Fibroblast of pulmonary artery (primary cell): Measurements from ENCODE around the gene DNAJC25.

Source experiments
- DNase-seq: peaks from one replicate; pipeline ENCODE4 v3.0.0-alpha.2; 2010; ENCODE audit warnings: low read depth
- H3K4me3 ChIP-seq: replicated peaks from 2 replicates; pipeline ENCODE4 v1.5.1; 2011; ENCODE audit warnings: low read depth, mild to moderate bottlenecking, control low read depth, low read length, moderate library complexity
- CTCF ChIP-seq: IDR thresholded peaks from 2 replicates; pipeline ENCODE4 v1.5.1; 2011; ENCODE audit warnings: mild to moderate bottlenecking, control low read depth, low read length, inconsistent platforms; ENCODE audit errors: missing control alignments

The DNAJC25 gene

GRCh38 chr9:111627260-111627963 lies 3.7 kb upstream of the DNAJC25 start:
- no peak for DNase-seq
- no peak overlapping the region for H3K4me3 ChIP-seq
- no peak for TF ChIP-seq CTCF

GRCh38 chr9:111628411-111628810 lies 2.7 kb upstream of the DNAJC25 start:
- DNase-seq, result no peak
- no peak for TF ChIP-seq CTCF
- H3K4me3 ChIP-seq, result no peak overlapping the region

GRCh38 chr9:111630182-111630963 lies 761 bp upstream of the DNAJC25 start:
- TF ChIP-seq CTCF, result no peak

DNA sequence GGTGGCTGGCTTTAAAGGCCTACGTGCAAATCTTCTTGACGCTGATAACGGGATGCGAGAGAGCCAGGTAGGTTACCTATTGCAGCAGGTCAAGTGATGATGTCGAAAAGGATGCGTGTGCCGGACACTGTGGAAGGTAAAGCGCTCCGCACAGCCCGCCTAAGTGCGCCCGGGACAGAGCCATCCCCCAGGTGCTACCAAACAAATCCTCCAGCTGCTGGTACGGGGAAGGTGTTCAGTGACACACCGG lies 245 bp upstream of the DNAJC25 start:
- no peak for TF ChIP-seq CTCF
- DNase-seq, result no peak

More at GRCh38 chr9:111630182-111630963, 761 bp upstream of the DNAJC25 start:
- peak overlapping the region; percentile 90 for H3K4me3 ChIP-seq
- DNase-seq, result no peak

DNA sequence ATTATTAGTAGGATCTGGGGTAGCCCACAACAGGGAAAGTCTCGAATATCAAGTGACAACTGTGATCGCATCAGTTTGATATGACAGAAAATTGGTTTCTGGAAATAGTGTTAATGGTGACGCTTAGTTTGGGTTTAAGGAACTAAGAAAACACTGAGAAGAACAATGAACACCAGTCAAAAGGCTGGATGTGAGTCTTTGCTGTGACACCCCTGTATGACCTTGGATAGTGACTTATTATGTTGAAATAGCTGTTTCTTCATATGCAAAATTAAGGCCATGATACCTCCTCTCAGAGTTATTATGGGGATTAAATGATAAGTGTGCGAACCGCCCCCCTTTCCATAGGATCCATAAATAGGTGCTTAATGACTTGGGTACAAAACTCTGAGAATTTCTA lies 926 bp downstream of the DNAJC25 start:
- peak overlapping the region; percentile 90 for H3K4me3 ChIP-seq
- TF ChIP-seq CTCF, result no peak
- no peak for DNase-seq

More for the DNA sequence above, 245 bp upstream of the DNAJC25 start:
- H3K4me3 ChIP-seq, result peak overlapping the region; percentile 90

DNA sequence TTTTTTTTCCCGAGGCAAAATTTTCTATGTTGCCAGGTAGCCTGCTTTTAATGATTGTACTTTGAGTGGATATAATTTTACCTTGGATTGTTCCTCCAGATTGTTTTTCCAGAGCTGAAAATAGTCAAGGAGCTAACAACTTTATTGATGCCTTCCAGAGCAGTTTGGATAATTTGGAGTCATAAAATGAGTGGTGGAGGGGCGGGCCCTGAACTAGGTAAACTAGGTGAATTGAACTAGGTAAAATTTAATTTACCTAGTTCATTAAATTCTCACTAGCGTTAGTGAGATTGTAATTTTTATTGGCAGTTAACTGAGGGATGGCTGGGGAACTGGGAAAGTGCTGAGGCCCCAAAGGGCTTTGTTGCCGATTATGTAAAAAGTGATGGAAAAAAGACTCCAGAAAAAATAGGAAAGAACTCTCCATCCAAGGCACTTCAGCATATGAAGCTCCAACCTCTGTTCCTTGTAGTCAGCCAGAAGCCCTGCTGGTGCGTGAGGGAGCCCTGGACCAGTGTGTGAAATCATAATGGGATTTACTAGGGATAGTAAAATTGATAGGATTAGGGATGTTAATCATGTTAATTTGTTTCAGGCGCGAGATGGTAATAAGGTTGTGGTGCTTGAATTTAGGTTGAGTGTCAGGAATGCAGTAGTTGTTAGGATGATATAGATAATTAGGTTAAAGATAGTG lies 1.7 kb downstream of the DNAJC25 start:
- no peak for TF ChIP-seq CTCF
- peak overlapping the region; percentile 90 for H3K4me3 ChIP-seq
- DNase-seq, result no peak
